ENCODE results near the gene UAP1L1. TPM values are rescaled to one million over a fixed set of nuclear protein-coding genes. Genes with fewer than 3 reads are reported as not detected.

The UAP1L1 gene
- total RNA-seq, 1 donor from 2014 or later: 5.4 TPM

DNA sequence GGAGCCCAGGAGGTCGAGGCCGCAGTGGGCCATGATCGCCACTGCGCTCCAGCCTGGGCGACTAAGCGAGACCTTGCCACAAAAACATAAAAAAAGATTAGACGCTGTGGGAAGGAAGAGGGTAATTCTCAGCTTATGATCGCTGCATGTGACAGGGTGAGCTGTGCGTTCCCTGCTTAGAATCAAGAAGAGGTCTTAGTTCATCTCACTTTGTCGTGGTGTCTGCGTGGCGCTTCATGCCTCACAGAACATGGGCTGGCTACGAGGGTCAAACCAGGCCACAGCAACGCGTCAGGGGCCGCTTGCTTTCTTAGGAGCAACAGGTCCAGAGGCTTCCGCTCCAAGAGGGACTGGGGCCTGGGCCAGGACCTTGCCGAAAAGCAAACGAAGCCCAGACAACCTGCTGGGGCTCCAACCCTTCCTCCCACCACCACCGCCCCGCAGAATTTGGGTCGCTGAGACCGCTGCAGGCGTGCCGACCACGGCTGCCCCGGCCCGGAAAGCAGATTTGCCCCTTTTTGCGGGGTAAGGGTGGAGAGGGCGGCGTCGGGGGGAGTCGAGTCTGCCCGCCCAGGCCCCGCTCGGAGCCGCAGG is 51.6 kb downstream of the UAP1L1 start:
- no peak for DNase-seq (ENCODE audit: extremely low spot score, unreplicated experiment)
- Mint-ChIP-seq H3K4me3 (peak overlapping the region; percentile 91), H3K9me3 (no peaks in the 10 kb centered on the region), H3K27ac (peak overlapping the region; percentile 86), H3K4me1 (ENCODE audit: unreplicated experiment) (peaks cover 21% of the 10 kb centered on the region), H3K36me3 (no peaks in the 10 kb centered on the region), H3K27me3 (peaks cover 13% of the 10 kb centered on the region)
- TF ChIP-seq, protein P1, sequence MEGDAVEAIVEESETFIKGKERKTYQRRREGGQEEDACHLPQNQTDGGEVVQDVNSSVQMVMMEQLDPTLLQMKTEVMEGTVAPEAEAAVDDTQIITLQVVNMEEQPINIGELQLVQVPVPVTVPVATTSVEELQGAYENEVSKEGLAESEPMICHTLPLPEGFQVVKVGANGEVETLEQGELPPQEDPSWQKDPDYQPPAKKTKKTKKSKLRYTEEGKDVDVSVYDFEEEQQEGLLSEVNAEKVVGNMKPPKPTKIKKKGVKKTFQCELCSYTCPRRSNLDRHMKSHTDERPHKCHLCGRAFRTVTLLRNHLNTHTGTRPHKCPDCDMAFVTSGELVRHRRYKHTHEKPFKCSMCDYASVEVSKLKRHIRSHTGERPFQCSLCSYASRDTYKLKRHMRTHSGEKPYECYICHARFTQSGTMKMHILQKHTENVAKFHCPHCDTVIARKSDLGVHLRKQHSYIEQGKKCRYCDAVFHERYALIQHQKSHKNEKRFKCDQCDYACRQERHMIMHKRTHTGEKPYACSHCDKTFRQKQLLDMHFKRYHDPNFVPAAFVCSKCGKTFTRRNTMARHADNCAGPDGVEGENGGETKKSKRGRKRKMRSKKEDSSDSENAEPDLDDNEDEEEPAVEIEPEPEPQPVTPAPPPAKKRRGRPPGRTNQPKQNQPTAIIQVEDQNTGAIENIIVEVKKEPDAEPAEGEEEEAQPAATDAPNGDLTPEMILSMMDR (conservative IDR thresholded peaks at IDR 0.05): no peak

DNA sequence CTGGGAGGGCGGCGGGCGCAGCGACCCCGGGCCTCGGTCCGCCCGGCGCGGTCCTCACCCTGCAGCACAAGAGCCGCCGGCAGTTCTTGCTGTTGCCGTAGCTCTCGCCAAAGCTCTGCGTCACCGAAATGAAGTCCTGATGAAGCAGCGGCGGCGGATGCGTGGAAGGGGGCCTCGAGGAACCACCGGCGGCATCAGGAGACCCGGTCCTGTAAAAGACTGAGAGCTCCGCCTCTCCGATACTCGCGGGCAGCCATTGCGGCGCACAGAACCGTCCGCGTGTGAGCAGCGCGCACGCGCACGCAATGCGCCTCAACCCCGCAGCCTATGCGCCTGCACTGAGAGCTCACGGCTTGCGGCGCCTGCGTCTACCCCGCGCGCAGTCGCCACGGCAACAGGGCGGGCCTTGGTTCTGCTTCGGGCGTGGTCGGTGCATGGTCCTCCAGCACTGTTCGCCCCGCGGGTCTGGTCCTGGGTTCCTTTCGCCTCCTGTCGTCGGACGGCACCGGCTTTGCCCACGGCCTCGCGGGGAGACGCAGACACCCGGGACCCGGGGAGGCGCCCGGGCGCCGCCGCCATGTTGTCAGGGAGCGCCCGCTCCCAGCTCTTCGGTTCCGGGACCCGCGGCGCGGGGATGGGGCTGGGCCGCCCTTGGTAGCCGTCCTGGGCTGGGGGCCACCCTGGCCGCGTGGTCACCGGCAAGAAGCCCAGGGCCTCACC is 52.3 kb downstream of the UAP1L1 start:
- peak; percentile 95 for DNase-seq (ENCODE audit: extremely low spot score, unreplicated experiment)
- TF ChIP-seq, protein P1 (conservative IDR thresholded peaks at IDR 0.05): no peak
- Mint-ChIP-seq H3K4me3 (peak overlapping the region; percentile 91), H3K27me3 (peaks cover 18% of the 10 kb centered on the region), H3K27ac (peak overlapping the region; percentile 63), H3K9me3 (no peaks in the 10 kb centered on the region), H3K4me1 (ENCODE audit: unreplicated experiment) (peaks cover 21% of the 10 kb centered on the region), H3K36me3 (no peaks in the 10 kb centered on the region)

DNA sequence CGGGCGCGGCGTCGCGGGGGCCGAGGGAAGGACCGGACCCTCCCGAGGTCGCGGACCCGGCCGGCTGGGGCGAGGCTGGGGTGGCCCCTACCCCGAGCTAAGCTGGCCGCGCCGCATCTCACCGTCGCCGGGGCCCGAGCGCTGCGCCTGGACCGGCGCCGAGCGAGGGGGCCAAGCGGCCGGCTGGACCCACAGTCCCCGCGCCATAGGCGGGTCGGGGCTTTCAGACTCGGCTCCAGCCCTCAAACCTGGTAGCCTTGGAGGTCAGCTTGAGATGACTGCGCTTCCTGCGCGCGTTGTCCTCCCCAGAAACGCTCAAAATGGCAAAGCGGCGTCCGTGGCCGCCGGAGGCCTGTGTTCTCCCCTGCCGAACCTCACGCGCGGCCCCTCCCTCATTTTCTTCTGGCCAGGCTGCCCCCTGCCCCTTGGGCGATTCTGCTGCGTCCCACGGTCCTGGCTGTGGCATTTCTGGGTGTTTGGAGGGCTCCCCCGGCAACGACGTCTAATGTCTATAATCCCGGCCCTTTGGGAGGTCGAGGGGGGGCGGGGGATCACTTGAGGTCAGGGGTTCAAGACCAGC is 52.9 kb downstream of the UAP1L1 start:
- Mint-ChIP-seq H3K9me3 (no peaks in the 10 kb centered on the region), H3K27me3 (peaks cover 24% of the 10 kb centered on the region), H3K27ac (peak overlapping the region; percentile 26), H3K4me3 (peak overlapping the region; percentile 86), H3K36me3 (no peaks in the 10 kb centered on the region), H3K4me1 (ENCODE audit: unreplicated experiment) (peaks cover 21% of the 10 kb centered on the region)
- DNase-seq (ENCODE audit: extremely low spot score, unreplicated experiment): no peak
- TF ChIP-seq, protein P1 (conservative IDR thresholded peaks at IDR 0.05): no peak

Other genes with a start within 250 kb of the UAP1L1 start
- gene AJM1, start 235.0 kb upstream of the UAP1L1 start, total RNA-seq (ENCODE audit: low replicate concordance): 3.2 and 3.6 TPM in 2 replicates
- gene PHPT1, start 228.1 kb upstream of the UAP1L1 start, total RNA-seq (ENCODE audit: low replicate concordance): 176 and 199 TPM in 2 replicates
- 18.4 and 29.1 TPM in 2 replicates for gene MAMDC4, start 225.2 kb upstream of the UAP1L1 start, total RNA-seq (ENCODE audit: low replicate concordance)
- gene EDF1, start 211.2 kb upstream of the UAP1L1 start, total RNA-seq (ENCODE audit: low replicate concordance): 324 and 342 TPM in 2 replicates
- 19.4 and 22.3 TPM in 2 replicates for gene TRAF2, start 191.0 kb upstream of the UAP1L1 start, total RNA-seq (ENCODE audit: low replicate concordance)
- gene FBXW5, start 132.8 kb upstream of the UAP1L1 start, total RNA-seq (ENCODE audit: low replicate concordance): 82.8 and 110 TPM in 2 replicates
- 2.8 and 4.1 TPM in 2 replicates for gene C8G, start 132.3 kb upstream of the UAP1L1 start, total RNA-seq (ENCODE audit: low replicate concordance)
- gene LCN12, start 125.2 kb upstream of the UAP1L1 start, total RNA-seq (ENCODE audit: low replicate concordance): 7.9 and 8.3 TPM in 2 replicates
- 1.4 and 1.7 TPM in 2 replicates for gene PTGDS, start 100.0 kb upstream of the UAP1L1 start, total RNA-seq (ENCODE audit: low replicate concordance)
- gene LCNL1, start 94.5 kb upstream of the UAP1L1 start, total RNA-seq (ENCODE audit: low replicate concordance): not detected in 2 replicates
- gene PAXX, start 85.1 kb upstream of the UAP1L1 start, total RNA-seq (ENCODE audit: low replicate concordance): 63.4 and 100 TPM in 2 replicates
- 38.6 and 63.3 TPM in 2 replicates for gene CLIC3, start 80.9 kb upstream of the UAP1L1 start, total RNA-seq (ENCODE audit: low replicate concordance)
- 44.7 and 47.7 TPM in 2 replicates for gene ABCA2, start 49.3 kb upstream of the UAP1L1 start, total RNA-seq (ENCODE audit: low replicate concordance)
- not detected in 2 replicates for gene FUT7, start 45.4 kb upstream of the UAP1L1 start, total RNA-seq (ENCODE audit: low replicate concordance)
- 68.0 and 70.3 TPM in 2 replicates for gene NPDC1, start 31.3 kb upstream of the UAP1L1 start, total RNA-seq (ENCODE audit: low replicate concordance)
- gene ENTPD2, start 23.5 kb upstream of the UAP1L1 start, total RNA-seq (ENCODE audit: low replicate concordance): 3.3 and 6.4 TPM in 2 replicates
- 19.1 and 21.9 TPM in 2 replicates for gene SAPCD2, start 7.0 kb upstream of the UAP1L1 start, total RNA-seq (ENCODE audit: low replicate concordance)
- gene MAN1B1, start 9.5 kb downstream of the UAP1L1 start, total RNA-seq (ENCODE audit: low replicate concordance): 50.3 and 58.9 TPM in 2 replicates
- gene DPP7, start 37.2 kb downstream of the UAP1L1 start, total RNA-seq (ENCODE audit: low replicate concordance): 86.5 and 86.7 TPM in 2 replicates
- gene GRIN1, start 61.6 kb downstream of the UAP1L1 start, total RNA-seq (ENCODE audit: low replicate concordance): 0.29 and 0.94 TPM in 2 replicates
- 0.77 and 1.4 TPM in 2 replicates for gene LRRC26, start 92.5 kb downstream of the UAP1L1 start, total RNA-seq (ENCODE audit: low replicate concordance)
- gene TMEM210, start 94.5 kb downstream of the UAP1L1 start, total RNA-seq (ENCODE audit: low replicate concordance): not detected in 2 replicates
- 63.5 and 65.0 TPM in 2 replicates for gene ANAPC2, start 111.0 kb downstream of the UAP1L1 start, total RNA-seq (ENCODE audit: low replicate concordance)
- gene SSNA1, start 111.2 kb downstream of the UAP1L1 start, total RNA-seq (ENCODE audit: low replicate concordance): 64.9 and 74.8 TPM in 2 replicates
- 24.1 and 28.4 TPM in 2 replicates for gene TPRN, start 123.2 kb downstream of the UAP1L1 start, total RNA-seq (ENCODE audit: low replicate concordance)
- 42.3 and 46.3 TPM in 2 replicates for gene TMEM203, start 128.1 kb downstream of the UAP1L1 start, total RNA-seq (ENCODE audit: low replicate concordance)
- gene NDOR1, start 128.2 kb downstream of the UAP1L1 start, total RNA-seq (ENCODE audit: low replicate concordance): 18.9 and 28.0 TPM in 2 replicates
- 12.1 and 15.7 TPM in 2 replicates for gene RNF208, start 144.7 kb downstream of the UAP1L1 start, total RNA-seq (ENCODE audit: low replicate concordance)
- 0.86 and 1.5 TPM in 2 replicates for gene CYSRT1, start 147.7 kb downstream of the UAP1L1 start, total RNA-seq (ENCODE audit: low replicate concordance)
- 0.36 and 0.48 TPM in 2 replicates for gene RNF224, start 150.0 kb downstream of the UAP1L1 start, total RNA-seq (ENCODE audit: low replicate concordance)
- 0.41 and 0.81 TPM in 2 replicates for gene SLC34A3, start 153.4 kb downstream of the UAP1L1 start, total RNA-seq (ENCODE audit: low replicate concordance)
- 326 and 349 TPM in 2 replicates for gene TUBB4B, start 163.8 kb downstream of the UAP1L1 start, total RNA-seq (ENCODE audit: low replicate concordance)
- gene STPG3, start 173.8 kb downstream of the UAP1L1 start, total RNA-seq (ENCODE audit: low replicate concordance): 0.31 TPM in 1 of 2 replicates, not detected in the other
- 52.4 and 61.9 TPM in 2 replicates for gene NELFB, start 177.8 kb downstream of the UAP1L1 start, total RNA-seq (ENCODE audit: low replicate concordance)
- 2.7 and 4.5 TPM in 2 replicates for gene TOR4A, start 200.2 kb downstream of the UAP1L1 start, total RNA-seq (ENCODE audit: low replicate concordance)
- 17.9 and 21.7 TPM in 2 replicates for gene NRARP, start 224.8 kb downstream of the UAP1L1 start, total RNA-seq (ENCODE audit: low replicate concordance)